HG03139 (cell line): ENCODE measurements around the gene THRA.

Experiments
- ATAC-seq: cut with Tn5 transposase; IDR thresholded peaks from one replicate; pipeline ENCODE4 v1.9.1; 2021; ENCODE audit not compliant: unreplicated experiment

Gene THRA, protein sequence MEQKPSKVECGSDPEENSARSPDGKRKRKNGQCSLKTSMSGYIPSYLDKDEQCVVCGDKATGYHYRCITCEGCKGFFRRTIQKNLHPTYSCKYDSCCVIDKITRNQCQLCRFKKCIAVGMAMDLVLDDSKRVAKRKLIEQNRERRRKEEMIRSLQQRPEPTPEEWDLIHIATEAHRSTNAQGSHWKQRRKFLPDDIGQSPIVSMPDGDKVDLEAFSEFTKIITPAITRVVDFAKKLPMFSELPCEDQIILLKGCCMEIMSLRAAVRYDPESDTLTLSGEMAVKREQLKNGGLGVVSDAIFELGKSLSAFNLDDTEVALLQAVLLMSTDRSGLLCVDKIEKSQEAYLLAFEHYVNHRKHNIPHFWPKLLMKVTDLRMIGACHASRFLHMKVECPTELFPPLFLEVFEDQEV

GRCh38 chr17:40062329-40063186, at the start of gene THRA:
TSS of gene THRA (plus strand) at chr17:40062965. CDS start at chr17:40074489, 11,524 bp downstream.
- ATAC-seq, result no peak

- ATAC-seq, result no peak
Observed at GRCh38 chr17:40014375-40014980, 48.3 kb upstream of the THRA start.

DNA sequence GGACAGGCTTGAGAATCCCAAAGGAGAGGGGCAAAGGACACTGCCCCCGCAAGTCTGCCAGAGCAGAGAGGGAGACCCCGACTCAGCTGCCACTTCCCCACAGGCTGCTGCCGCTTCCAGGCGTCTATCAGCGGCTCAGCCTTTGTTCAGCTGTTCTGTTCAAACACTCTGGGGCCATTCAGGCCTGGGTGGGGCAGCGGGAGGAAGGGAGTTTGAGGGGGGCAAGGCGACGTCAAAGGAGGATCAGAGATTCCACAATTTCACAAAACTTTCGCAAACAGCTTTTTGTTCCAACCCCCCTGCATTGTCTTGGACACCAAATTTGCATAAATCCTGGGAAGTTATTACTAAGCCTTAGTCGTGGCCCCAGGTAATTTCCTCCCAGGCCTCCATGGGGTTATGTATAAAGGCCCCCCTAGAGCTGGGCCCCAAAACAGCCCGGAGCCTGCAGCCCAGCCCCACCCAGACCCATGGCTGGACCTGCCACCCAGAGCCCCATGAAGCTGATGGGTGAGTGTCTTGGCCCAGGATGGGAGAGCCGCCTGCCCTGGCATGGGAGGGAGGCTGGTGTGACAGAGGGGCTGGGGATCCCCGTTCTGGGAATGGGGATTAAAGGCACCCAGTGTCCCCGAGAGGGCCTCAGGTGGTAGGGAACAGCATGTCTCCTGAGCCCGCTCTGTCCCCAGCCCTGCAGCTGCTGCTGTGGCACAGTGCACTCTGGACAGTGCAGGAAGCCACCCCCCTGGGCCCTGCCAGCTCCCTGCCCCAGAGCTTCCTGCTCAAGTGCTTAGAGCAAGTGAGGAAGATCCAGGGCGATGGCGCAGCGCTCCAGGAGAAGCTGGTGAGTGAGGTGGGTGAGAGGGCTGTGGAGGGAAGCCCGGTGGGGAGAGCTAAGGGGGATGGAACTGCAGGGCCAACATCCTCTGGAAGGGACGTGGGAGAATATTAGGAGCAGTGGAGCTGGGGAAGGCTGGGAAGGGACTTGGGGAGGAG, 47.5 kb upstream of the THRA start, which contains the start of gene CSF3:
CSF3 (plus strand) TSS at position 436 of the 993 bp plus-strand sequence; CDS start at position 471, 35 bp downstream.
- no peak for ATAC-seq

DNA sequence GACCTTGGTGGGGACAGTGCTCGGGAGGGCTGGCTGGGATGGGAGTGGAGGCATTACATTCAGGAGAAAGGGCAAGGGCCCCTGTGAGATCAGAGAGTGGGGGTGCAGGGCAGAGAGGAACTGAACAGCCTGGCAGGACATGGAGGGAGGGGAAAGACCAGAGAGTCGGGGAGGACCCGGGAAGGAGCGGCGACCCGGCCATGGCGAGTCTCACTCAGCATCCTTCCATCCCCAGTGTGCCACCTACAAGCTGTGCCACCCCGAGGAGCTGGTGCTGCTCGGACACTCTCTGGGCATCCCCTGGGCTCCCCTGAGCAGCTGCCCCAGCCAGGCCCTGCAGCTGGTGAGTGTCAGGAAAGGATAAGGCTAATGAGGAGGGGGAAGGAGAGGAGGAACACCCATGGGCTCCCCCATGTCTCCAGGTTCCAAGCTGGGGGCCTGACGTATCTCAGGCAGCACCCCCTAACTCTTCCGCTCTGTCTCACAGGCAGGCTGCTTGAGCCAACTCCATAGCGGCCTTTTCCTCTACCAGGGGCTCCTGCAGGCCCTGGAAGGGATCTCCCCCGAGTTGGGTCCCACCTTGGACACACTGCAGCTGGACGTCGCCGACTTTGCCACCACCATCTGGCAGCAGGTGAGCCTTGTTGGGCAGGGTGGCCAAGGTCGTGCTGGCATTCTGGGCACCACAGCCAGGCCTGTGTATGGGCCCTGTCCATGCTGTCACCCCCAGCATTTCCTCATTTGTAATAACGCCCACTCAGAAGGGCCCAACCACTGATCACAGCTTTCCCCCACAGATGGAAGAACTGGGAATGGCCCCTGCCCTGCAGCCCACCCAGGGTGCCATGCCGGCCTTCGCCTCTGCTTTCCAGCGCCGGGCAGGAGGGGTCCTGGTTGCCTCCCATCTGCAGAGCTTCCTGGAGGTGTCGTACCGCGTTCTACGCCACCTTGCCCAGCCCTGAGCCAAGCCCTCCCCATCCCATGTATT, 46.5 kb upstream of the THRA start:
- no peak for ATAC-seq

- no peak for ATAC-seq
Observed at GRCh38 chr17:40017422-40018080, 45.2 kb upstream of the THRA start.

DNA sequence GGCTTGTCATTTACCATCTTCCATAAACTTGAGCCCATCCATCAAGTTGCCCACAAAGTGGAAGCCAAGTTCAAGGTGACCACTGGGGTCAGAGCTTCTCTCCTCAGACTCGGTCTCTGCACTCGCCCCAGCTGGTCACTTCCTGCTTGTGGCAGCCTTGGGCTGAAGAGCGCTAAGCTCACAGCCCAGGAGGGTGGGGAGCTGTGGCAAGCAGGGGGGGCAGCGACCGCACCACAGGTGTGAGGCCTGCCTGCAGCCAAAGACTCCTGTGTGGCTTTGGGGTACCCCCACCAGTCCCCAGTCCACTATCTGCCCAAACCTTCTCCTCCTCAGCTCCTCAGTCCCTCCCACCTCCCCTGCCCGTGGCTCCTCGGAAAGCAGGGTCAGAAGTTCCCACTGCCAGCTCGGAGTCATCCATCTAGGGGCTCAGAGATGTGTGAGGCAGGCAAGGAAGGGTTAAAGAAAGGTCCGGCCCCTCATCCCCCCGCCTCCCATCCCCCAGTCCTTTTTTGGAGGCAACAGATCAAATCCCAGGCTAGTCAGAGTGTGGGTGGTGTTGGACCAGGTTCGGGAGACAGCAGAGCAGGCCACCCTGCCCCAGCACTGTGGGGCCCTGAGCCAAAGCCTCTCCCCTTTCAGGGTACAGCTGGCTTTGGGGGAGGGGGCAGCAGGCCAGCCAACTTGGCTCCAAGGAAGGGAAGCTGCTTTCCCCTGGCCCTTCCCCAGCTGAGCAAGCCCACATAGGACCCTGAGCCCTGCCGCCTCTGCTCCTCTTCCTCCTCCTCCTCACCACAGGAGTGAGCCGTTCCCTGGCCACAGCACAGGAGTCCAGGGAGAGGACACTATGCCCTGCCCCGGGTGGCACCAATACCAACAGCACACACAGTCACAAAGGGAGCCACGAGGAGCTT, 44.3 kb upstream of the THRA start:
- ATAC-seq, result no peak

DNA sequence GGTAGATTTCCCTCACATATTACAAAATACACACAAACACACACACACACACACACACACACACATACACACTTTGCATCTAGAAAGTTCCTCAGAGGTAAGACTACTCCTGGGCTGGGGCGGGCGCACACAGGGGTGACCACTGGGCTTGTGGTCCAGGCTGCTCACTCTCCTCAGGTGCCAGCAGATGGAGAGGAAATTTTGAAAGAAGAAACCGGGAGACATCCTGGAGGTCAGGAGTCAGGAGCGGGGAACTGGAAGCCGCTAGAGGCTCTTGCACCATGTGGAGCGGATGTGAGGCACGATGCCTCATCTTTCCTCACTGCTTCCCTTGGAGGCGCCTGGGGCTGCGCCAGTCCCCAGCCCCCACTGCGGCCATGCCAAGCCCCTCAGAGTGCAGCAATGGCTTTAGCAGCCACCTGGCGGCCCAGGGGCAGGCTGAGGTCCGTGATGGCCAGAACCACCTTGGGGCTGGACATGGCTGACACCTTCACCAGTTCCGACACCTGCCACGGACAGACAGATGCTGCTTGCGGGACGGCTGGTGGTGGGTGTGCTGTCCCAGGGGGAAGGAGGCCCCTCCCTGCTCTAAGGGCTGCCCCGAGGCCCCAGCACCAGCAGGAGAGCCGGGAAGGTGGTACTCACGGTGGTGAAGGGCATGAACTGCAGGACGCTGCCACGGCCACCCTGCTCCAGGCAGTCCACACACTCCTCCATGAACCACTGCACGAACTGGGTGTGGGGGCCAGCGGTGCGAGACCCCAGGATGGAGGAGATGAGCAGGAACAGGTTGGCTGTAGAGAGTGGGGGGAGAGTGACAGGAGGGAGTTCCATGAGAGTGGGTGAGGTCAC, 43.4 kb upstream of the THRA start:
- ATAC-seq, result no peak

DNA sequence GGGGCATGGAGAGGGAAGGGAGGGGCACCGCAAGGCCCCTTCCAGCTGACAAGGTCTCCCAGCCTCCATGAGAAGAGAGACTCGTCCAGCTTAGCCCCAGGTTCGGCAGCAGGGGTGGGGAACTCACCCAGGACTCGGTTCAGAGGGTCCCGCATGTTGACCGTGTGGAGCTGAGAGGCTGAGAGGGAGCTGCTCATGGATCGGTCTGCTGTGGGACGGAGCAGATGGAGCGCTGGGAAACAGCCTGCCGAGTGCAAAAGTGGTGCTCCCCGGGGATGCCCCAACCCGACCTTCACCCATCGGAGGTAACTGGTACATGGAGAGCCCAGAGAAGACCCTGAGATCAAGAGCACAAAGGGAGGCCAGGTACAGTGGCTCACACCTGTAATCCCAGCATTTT, 42.6 kb upstream of the THRA start:
- no peak for ATAC-seq

DNA sequence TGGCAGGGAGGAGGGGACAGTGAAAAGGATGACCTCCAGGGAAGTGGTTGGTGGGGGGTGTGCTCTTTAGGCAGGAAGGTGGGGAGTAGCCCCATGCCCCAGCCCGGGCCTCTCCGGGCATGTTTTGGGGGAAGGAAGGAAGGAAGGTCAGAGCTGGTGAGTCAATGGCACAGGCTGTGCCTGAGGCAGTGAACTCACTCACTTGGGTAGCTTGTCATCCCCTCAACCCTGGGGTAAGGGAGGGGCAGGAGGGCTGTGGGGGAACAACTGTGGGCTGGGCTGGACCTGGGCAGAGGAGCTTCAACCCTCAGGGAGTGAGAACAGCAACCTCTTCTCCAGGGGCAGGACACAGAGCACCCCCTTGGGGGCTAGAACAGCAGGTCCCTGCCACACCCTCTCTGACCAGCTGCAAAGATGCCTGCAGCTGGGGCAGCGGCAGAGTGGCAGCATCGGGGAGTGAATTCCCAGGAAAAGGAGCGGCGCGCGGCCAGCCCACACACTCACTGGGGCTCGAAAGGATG, 41.3 kb upstream of the THRA start:
- no peak for ATAC-seq

DNA sequence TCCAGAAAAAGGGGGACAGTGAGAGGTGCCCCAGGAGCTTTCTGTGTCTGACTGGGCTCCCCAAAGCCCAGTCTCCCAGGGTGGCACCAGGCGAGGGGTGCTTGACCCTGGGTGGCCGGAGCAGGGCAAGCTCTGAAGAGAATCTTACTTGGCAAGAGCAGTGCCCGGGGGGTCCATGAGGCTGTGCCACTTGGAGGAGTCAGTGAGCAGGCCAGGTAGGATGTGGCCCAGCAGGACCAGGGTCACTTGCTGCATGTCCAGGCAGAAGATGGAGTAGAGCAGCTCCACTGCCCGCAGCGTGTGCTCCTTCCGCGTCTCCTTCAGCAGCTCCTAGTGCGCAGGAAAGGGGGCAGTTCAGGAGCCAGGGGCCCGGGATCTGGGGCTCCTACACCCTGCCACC, 40.3 kb upstream of the THRA start:
- ATAC-seq, result no peak

GRCh38 chr17:40022961-40023541, 39.7 kb upstream of the THRA start:
- ATAC-seq, result no peak

DNA sequence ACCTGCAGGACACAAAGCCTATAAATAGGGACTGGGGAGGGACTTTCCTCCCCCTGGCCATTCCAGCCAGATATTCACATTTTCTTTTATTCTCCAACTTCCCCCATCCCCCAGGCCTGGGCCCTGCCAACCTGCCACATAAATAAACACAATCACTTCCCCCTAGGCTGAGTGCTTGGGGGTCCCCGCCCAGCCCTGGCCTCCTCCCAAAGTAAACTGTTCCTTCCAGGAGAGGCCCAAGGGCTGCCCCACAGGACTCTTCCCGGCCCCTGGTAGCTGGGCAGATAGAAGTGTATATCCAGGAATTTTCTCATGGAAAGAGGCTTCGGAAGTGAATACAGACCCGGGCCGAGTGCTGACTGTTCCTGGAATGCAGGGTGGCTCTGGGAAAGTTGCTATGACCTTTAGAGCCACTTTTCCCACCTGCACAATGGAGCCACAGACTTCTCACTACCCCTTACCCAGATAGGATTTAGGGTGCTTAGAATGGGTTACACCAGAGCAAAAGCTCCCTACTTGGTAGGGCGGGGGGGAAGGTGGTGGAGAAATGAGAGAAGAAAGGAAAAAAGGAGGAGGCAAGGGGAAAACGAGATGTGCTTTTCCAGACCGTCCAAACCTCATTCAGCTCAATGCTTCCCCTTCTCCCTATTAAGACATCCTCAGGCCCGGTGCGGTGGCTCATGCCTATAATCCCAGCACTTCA, 39.0 kb upstream of the THRA start:
- ATAC-seq, result no peak

DNA sequence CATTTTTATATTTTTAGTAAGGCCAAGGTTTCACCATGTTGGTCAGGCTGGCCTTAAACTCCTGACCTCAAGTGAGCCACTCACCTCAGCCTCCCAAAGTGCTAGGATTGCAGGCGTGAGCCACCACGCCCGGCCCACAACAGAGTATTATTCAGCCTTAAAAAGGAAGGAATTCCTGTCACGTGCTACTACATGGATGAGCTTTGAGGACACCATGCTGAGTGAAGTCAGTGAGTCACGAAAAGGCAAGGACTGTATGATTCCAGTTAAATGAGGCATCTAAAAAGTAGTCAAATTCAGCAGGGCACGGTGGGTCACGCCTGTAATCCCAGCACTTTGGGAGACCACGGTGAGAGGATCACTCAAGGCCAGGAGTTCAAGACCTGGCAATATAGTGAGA, 37.9 kb upstream of the THRA start:
- ATAC-seq, result no peak

GRCh38 chr17:40025559-40025958, 37.2 kb upstream of the THRA start:
- no peak for ATAC-seq

- ATAC-seq, result no peak
Observed at GRCh38 chr17:40025991-40026815, 36.6 kb upstream of the THRA start.
